NCI-H146 treated with DMSO at 0.1 percent for 48 hours (cell line): ENCODE data around the gene GTPBP10.

Experiments
- DNase-seq: peaks from one replicate; lab custom pipeline; 2025; ENCODE audit not compliant: unreplicated experiment; lab: John Stamatoyannopoulos, UW

Gene GTPBP10

DNA sequence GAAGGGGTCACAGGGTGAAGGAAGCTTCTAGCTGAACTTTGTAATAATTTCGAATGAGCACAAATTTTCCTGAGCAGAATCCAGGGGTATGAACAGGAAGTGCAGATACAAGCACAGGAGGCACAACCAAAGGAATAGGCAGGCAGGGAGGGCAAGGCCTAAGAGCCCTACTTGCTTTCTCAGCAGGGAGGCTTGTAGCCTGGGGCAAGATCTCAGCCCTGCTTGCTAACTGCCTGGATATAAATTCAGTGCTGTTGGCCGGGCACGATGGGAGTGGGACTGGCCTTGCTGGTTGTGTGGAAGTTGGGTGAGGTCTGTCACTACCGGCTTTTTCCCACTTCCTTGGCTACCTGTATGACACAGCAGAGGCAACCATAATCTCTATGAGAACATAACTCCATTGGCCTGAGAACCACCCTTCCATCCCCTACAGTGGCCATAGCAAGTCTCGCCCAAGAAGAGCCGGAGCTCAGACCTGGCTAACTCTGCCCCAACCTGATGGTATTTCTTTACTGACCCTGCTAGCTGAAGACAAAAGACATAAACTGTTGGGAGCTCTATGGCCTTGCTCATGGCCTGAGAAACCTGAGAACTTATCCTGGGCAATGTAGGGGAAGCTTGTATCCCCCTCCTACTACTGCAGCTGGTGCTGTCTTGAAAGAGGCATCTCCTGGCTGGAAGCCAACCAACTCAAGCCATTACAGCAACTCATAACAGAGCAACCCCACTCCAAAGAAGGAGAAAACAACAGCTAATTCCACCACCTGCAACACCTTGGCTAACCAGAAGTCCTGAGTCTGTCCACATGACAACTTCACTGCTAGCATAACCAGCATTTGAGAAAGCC, 84.3 kb downstream of the GTPBP10 start:
- DNase-seq, result no peak

GRCh38 chr7:90432752-90433151, 86.2 kb downstream of the GTPBP10 start:
- no peak for DNase-seq

- no peak for DNase-seq
Measured at GRCh38 chr7:90433221-90433620, 86.7 kb downstream of the GTPBP10 start.
